ENCODE data around the gene ERP29. TPM values are rescaled to one million over a fixed set of nuclear protein-coding genes. Genes with fewer than 3 reads are reported as not detected.
A peak's percentile ranks its signal among the peaks of the same experiment; 100 is the strongest.

The ERP29 gene
- total and polyA plus RNA-seq, 2 of the 13 experiments (the other 11 are each of a cell fraction or from before 2014, with no cell fraction given), result 111 to 147 TPM

DNA sequence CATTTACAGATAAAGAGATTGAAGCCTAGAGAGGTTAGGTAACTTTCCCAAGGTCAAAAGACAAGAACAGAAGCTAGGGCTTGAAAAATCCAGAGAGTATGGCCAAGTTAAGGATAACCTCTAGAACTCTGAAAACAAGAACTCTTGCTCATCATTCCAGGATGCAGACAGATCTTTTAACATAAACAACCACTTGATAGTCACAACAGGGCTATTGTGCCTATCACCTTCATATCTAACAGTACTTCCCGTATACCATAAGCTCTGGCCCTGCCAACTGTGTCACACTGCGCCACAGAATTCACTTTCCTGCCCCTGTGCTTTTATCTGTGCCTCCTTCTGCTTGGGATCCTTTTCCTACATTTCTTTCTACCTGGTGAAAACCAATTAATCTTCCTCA, 18.2 kb downstream of the ERP29 start:
- intact Hi-C loops (cut with micrococcal nuclease; ENCODE audit: unreplicated experiment), result no loop called here
- CTCF ChIA-PET (ENCODE audit: low intra/inter-chr PET ratio, low total read pairs), result no interaction called here

GRCh38 chr12:112032292-112032691, 19.1 kb downstream of the ERP29 start:
- H2AFZ ChIP-seq (ENCODE audit: low read length), result no peak overlapping the region
- ATAC-seq (no peak), DNase-seq (ENCODE audit: low spot score) (no peak), FAIRE-seq (no peak)
- intact Hi-C loops (cut with micrococcal nuclease; ENCODE audit: unreplicated experiment) (no loop called here), in situ Hi-C loops (cut with HindIII; ENCODE audit: extremely low pct_ligation_motif_present, low pct_unique_long_range_greater_than_20kb) (no loop called here)
- no peaks in the 10 kb centered on the region for H3K4me1 ChIP-seq (ENCODE audit: insufficient read depth, low read length)
- H4K20me1 ChIP-seq (ENCODE audit: insufficient read depth, low read length), result no peaks in the 10 kb centered on the region
- no peaks in the 10 kb centered on the region for H3K79me2 ChIP-seq (ENCODE audit: insufficient read depth, low read length)
- no peak overlapping the region for H3K4me2 ChIP-seq (ENCODE audit: low read depth, low read length)
- no peak overlapping the region for H3K4me3 ChIP-seq (replicated peaks in 1 of 3; ENCODE audit: insufficient read depth in 1 of 3, low read depth in 2 of 3, low read length in 3 of 3)
- no TSS peak for BruUV-seq (replicated peaks)
- H3K27me3 ChIP-seq (ENCODE audit: control insufficient read depth in 1 of 2, insufficient read depth in 2 of 2, low read length in 2 of 2), result no peaks in the 10 kb centered on the region
- TF ChIP-seq MAFK (conservative IDR thresholded peaks at IDR 0.05 in 1 of 2, IDR thresholded peaks at IDR 0.05 in 1 of 2; ENCODE audit: low read length in 2 of 2) (peak in 1 of 2 experiments; percentile 73; a peak in 3 of 4 replicates), ISL2 (CRISPR knock-in tag; IDR thresholded peaks at IDR 0.05) (no peak), MAFF (IDR thresholded peaks at IDR 0.05; ENCODE audit: low read depth, low read length) (peak; percentile 45; the same call in 1 of the 2 replicates)
- peaks cover 25 to 60% of the 10 kb centered on the region in 2 experiments for H3K36me3 ChIP-seq (replicated peaks in 1 of 2; ENCODE audit: control insufficient read depth in 1 of 2, insufficient read depth in 2 of 2, low read length in 2 of 2)
- ChIA-PET CTCF (ENCODE audit: low intra/inter-chr PET ratio, low total read pairs) (no interaction called here), POLR2A (interaction anchor here (1.1 kb wide), 1 partner anchor 19 kb away, joined by 3 read pairs; the partner anchor contains the start of genes ERP29 and TMEM116)
- H3K27ac ChIP-seq (ENCODE audit: extremely low read length, insufficient read depth, low read length), result no peak overlapping the region
- H3K9ac ChIP-seq (ENCODE audit: insufficient read depth, low read depth, low read length), result no peak overlapping the region
- 95% methylated on average over 5 of the region's 5 CpGs for WGBS (ENCODE audit: low lambda C conversion rate)
- H3K9me3 ChIP-seq (ENCODE audit: low read length), result no peaks in the 10 kb centered on the region

More for the DNA sequence above, 18.2 kb downstream of the ERP29 start:
- Histone ChIP-seq H3K9me3 (ENCODE audit: low read length) (no peaks in the 10 kb centered on the region), H3K36me3 (replicated peaks in 1 of 2; ENCODE audit: control insufficient read depth in 1 of 2, insufficient read depth in 2 of 2, low read length in 2 of 2) (peaks cover 25 to 54% of the 10 kb centered on the region in 2 experiments), H3K4me2 (ENCODE audit: low read depth, low read length) (no peak overlapping the region), H2AFZ (ENCODE audit: low read length) (no peak overlapping the region), H3K4me1 (ENCODE audit: insufficient read depth, low read length) (no peaks in the 10 kb centered on the region), H3K9ac (ENCODE audit: insufficient read depth, low read depth, low read length) (no peak overlapping the region), H3K27me3 (ENCODE audit: control insufficient read depth in 1 of 2, insufficient read depth in 2 of 2, low read length in 2 of 2) (no peaks in the 10 kb centered on the region), H3K4me3 (replicated peaks in 1 of 3; ENCODE audit: insufficient read depth in 1 of 3, low read depth in 2 of 3, low read length in 3 of 3) (no peak overlapping the region), H3K27ac (ENCODE audit: extremely low read length, insufficient read depth, low read length) (no peak overlapping the region), H4K20me1 (ENCODE audit: insufficient read depth, low read length) (no peaks in the 10 kb centered on the region), H3K79me2 (ENCODE audit: insufficient read depth, low read length) (no peaks in the 10 kb centered on the region)
- FAIRE-seq (no peak), ATAC-seq (no peak), DNase-seq (ENCODE audit: low spot score) (no peak)
- no TSS peak for BruUV-seq (replicated peaks)
- in situ Hi-C loops (cut with HindIII; ENCODE audit: extremely low pct_ligation_motif_present, low pct_unique_long_range_greater_than_20kb), result no loop called here
- POLR2A ChIA-PET, result interaction anchor here (1.1 kb wide), 1 partner anchor 18 kb away, joined by 3 read pairs; the partner anchor contains the start of genes ERP29 and TMEM116
- WGBS (ENCODE audit: low lambda C conversion rate), result 100% methylated on average over 2 of the region's 2 CpGs
- TF ChIP-seq FOXK2 (IDR thresholded peaks at IDR 0.05) (no peak), ZNF496 (CRISPR knock-in tag; IDR thresholded peaks at IDR 0.05; ENCODE audit: insufficient replicate concordance) (no peak), FIP1L1 (IDR thresholded peaks at IDR 0.05; ENCODE audit: borderline replicate concordance, insufficient read depth, low read depth, low read length) (no peak)
